Pons (tissue), 1 donor: ENCODE measurements around the gene FURIN.
"Not testable (repeated sequence)": the region's sequence is repeated elsewhere in the genome, so short reads cannot be mapped to it uniquely, and the experiment has no call there.

Experiments used
- DNase-seq: peaks from one replicate; pipeline ENCODE4 v3.0.0-alpha.2; 2016; ENCODE audit warnings: low spot score

Gene FURIN

GRCh38 chr15:90844696-90845095 lies 23.7 kb upstream of the FURIN start:
- no peak for DNase-seq

DNA sequence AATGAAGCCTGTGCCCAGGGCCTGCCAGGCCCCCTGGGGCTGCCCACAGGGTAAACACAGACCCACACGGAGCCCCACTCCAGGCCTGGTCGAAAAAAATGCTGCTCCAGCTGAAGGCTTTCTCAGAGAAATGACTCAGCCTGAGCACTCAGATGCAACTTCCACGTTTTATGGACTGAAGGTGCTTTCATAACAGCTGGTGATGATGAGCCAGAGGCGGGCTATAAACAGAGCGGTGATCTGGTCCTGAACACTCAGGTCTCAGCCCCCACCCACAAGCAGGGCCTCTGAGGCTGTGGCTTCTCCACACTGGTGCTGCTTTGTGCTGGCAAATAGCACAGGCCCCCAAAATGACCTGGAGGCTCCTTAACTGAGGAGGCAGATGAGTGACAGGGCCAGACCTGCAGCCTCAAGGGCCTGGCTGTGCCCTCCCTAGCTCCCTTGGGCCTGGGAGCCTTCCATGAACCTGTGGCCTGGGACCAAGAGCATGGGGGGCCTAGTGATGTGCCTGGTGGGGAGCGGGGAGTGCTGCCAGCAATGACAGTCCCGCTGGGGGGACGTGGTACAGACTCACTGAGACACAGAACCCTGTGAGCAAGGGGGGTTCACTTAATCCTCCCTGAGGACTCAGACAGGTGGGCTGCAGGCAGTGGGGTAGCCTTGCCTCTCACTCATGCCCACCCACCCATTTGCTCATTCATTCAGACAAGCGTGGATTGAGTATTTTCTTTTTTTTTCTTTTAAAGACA lies 23.0 kb upstream of the FURIN start:
- DNase-seq = no peak

GRCh38 chr15:90849424-90849823 lies 19.0 kb upstream of the FURIN start:
- DNase-seq = not testable (repeated sequence)

- DNase-seq = no peak
Observed at GRCh38 chr15:90851114-90851513, 17.3 kb upstream of the FURIN start.

- no peak for DNase-seq
Observed at GRCh38 chr15:90851940-90852339, 16.4 kb upstream of the FURIN start.

DNA sequence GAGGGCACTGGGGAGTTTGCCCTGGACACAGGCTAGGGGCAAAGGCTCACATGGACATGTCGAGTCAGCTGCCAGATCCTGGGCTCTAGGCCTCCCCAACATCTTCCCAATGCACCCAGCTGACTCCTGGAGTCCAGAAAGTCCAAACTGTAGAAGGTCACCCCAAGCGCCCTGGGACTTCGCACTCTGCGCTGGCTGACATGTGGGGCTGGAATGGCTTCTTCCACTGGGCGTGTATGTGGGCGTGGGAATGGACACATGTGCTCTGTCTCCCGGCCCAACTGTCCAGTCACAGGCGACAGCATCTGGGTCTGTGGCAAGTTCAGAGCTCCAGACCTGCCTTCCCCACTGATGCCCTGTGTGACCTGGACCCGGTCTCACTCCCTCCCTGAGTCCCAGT lies 13.2 kb upstream of the FURIN start:
- no peak for DNase-seq

GRCh38 chr15:90857337-90857736 lies 11.1 kb upstream of the FURIN start:
- DNase-seq = no peak

GRCh38 chr15:90857883-90858443 lies 10.4 kb upstream of the FURIN start:
- DNase-seq = no peak

- no peak for DNase-seq
Observed at GRCh38 chr15:90859234-90860131, 8.9 kb upstream of the FURIN start.

GRCh38 chr15:90860450-90860849 lies 7.9 kb upstream of the FURIN start:
- DNase-seq = no peak

DNA sequence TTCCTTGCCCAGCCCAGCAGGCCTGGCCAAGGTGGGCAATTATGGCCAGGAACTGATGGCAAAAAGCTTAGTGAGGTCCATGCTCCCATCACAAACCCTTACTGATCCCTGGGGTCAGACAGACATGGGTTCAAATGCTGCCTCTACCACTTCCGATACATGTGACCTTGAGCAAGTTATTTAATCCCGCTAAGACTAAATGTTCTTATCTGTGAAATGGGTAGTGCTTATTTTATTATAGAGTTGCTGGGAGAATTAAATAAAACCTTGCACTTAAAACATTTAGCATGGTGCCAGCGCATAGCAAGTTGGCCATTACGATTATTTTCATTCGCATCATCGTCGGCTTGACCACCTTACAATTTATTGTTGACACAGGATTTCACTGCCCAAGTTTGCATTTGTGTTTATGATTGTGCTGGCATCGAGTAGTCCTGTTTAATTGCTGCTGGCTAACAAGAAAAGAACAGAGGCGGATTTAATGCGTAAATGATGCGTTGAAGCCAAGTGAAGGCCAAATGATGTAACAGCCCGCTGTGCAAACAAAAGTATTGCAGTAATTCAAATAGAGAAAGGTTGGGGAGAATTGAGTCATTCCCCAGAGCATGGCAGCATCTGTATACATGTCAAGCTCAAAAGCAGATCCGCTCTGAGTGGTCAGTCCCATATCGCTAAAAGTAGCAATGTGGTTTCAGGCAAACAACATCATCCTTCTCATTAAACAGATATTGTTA lies 7.3 kb upstream of the FURIN start:
- no peak for DNase-seq

- DNase-seq = no peak
Observed at GRCh38 chr15:90862487-90862886, 5.9 kb upstream of the FURIN start.

DNA sequence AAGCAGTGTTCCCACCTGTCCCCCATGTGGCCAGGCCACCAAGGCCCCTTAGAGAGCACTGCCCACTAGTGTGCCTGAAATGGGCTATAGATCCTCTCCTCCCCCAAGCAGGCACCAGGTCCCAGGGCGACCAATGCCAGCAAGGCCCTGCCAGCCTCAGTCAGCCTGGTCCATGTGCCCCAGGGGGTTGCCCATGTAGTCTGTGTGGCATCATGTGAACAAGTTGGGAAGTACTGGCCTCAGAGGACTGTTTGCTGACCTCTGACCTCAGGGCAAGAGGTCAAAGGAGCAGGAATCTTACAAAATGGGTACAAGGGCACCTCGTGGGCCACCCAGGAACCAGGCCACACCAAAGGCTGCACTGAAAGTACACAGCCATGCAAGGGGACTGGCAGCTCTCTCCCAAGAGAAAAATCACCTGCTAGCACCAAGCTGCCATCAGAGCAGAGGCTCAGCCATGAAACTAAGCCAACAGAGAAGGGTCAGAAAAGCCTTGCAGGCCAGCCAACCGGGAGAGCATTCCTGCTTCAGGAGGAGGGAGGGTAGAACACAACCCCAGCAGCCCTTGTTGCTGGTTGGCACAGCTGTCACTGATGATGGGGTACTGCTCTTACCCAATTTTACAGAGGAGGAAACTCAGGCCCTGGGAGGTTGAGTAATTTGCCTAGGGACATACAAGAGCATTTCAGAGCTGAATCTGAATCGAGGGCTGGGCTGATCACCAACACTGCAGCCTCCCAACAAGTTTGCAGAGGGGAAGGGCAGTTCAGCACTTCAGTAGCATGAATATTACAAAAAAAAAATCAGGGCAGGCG lies 5.2 kb upstream of the FURIN start:
- no peak for DNase-seq

- no peak for DNase-seq
Observed at GRCh38 chr15:90863987-90864386, 4.4 kb upstream of the FURIN start.

DNA sequence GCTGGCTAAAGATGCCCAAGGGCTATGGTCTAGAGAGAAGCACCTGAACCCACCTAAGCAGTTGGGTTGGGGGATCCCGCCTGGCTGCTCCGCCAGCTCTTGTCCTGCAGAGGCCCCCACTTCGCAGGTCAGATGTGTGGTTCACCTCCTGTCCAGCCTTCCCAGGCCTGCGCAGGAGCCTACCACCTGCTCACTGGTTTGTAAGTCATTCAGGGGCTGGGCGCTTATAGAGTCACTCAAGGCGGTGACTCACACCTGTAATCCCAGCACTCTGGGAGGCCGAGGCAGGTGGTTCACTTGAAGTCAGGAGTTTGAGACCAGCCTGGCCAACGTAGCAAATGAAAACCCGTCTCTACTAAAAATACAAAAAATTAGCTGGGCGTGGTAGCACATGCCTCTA lies 3.9 kb upstream of the FURIN start:
- no peak for DNase-seq

DNA sequence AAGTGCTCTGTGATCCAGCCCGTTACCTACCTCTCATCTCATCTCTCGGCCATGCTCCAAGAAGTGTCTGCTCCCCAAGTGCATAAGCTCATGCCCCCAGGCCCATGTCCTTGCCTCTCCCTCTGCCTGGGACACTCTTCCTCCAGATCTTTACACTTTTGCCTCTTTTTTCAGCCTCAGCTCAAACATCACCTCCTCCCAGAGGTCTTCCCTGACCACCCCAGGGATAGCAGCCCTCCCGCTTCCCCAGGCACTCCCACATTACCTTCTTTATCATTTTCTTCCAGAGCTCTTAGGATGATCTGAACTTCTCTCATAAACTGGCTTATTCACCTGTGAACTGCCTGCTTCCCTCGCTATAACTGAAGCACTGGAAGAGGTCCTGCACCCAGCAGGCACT lies 2.7 kb upstream of the FURIN start:
- no peak for DNase-seq

DNA sequence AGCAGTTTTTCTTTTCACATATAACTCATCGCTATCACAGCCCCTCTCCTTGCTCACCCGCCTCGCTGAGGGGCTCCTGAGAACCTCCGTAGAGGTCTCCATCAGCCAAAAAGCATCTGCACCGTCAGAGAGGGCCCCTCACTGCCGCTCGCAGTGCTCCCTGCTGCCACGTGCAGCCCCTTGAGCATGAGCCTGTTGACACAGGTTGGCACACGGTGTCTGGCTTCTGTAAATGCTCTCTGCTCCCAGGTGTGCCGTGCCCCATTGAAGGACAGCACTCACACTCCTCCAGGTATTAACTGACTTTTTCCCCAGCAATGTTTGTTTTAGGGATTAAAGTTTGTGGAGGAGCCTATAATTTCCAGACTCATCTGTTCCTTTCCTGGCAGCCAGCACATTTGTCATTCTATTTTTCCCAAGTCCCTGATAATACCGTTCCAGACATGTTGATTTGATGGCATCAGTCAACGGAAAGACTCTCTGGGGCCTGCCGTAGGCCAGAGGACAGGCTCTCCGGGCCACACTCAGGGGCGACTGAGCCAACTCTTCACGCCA lies 2.1 kb upstream of the FURIN start:
- no peak for DNase-seq

- DNase-seq = no peak
Observed at GRCh38 chr15:90866800-90867199, 1.6 kb upstream of the FURIN start.

- no peak for DNase-seq
Observed at GRCh38 chr15:90869140-90869541, 753 bp downstream of the FURIN start.

- DNase-seq = peak; percentile 65
Observed at GRCh38 chr15:90869601-90870353, 1.4 kb downstream of the FURIN start.
